Liver (tissue), 9 donors: ENCODE data around the gene CACNA1F. TPM values are rescaled to one million over a fixed set of nuclear protein-coding genes. Genes with fewer than 3 reads are reported as not detected.

Experiments used
- DNase-seq: peaks from one replicate; pipeline ENCODE4 v3.0.0-alpha.2; 2017; ENCODE audit warnings: low spot score
- H3K27ac ChIP-seq, 2 donors: one replicate each; pipeline ENCODE4 v1.7.0; 2013; ENCODE audit warnings: inconsistent platforms in 2 of 2, low read length in 2 of 2, control low read depth in 1 of 2, low read depth in 1 of 2, mild to moderate bottlenecking in 1 of 2
- H3K27me3 ChIP-seq, 4 donors: one replicate each; pipeline versions ENCODE4 v1.6.1 to v1.7.0; 2013; ENCODE audit warnings: low read length in 3 of 4, inconsistent platforms in 1 of 4, mild to moderate bottlenecking in 1 of 4, moderate library complexity in 1 of 4; ENCODE audit not compliant: control insufficient read depth in 4 of 4, insufficient read depth in 4 of 4
- H3K36me3 ChIP-seq, 4 donors: one replicate each; pipeline versions ENCODE4 v1.6.1 to v1.7.0; 2013; ENCODE audit warnings: low read length in 3 of 4, mild to moderate bottlenecking in 3 of 4, low read depth in 1 of 4, moderate library complexity in 1 of 4; ENCODE audit not compliant: control insufficient read depth in 4 of 4, insufficient read depth in 3 of 4
- H3K4me1 ChIP-seq, 4 donors: one replicate each; pipeline versions ENCODE4 v1.6.1 to v1.7.0; 2013; ENCODE audit warnings: low read length in 3 of 4, mild to moderate bottlenecking in 3 of 4, moderate library complexity in 1 of 4; ENCODE audit not compliant: control insufficient read depth in 4 of 4, insufficient read depth in 4 of 4
- H3K4me3 ChIP-seq, 3 donors: one replicate each; pipeline versions ENCODE4 v1.6.1 to v1.7.0; 2013; ENCODE audit warnings: low read length in 3 of 3, control low read depth in 1 of 3, low read depth in 1 of 3, mild to moderate bottlenecking in 1 of 3
- H3K9ac ChIP-seq, 2 donors: one replicate each; pipeline ENCODE4 v1.7.0; 2013; ENCODE audit warnings: low read length in 2 of 2, mild to moderate bottlenecking in 2 of 2, moderate library complexity in 2 of 2, control low read depth in 1 of 2, low read depth in 1 of 2
- H3K9me3 ChIP-seq, 4 donors: one replicate each; pipeline versions ENCODE4 v1.6.1 to v1.7.0; 2013; ENCODE audit warnings: low read length in 3 of 4; ENCODE audit not compliant: control insufficient read depth in 4 of 4
- ATF3 ChIP-seq: IDR thresholded peaks from 2 replicates; pipeline ENCODE4 v1.6.1; 2016; ENCODE audit warnings: antibody characterized with exemption
- CTCF ChIP-seq: fragments of 150-350 bp; IDR thresholded peaks from 2 replicates; pipeline ENCODE4 v1.5.1; 2017; ENCODE audit warnings: improper control_type of control experiment, low read depth, low read length; ENCODE audit not compliant: missing input control
- EGR1 ChIP-seq, 2 donors: IDR thresholded peaks; 2 replicates each; pipeline ENCODE4 v1.6.1; 2016 to 2018; ENCODE audit warnings: antibody characterized with exemption in 2 of 2, low read depth in 2 of 2
- FOXA1 ChIP-seq: IDR thresholded peaks from 2 replicates; pipeline ENCODE4 v1.6.1; 2016; ENCODE audit warnings: antibody characterized with exemption
- GABPA ChIP-seq, 2 donors: IDR thresholded peaks in 1 of 2; conservative IDR thresholded peaks in 1 of 2; 2 replicates each; pipeline ENCODE4 v1.6.1; 2016; ENCODE audit warnings: antibody characterized with exemption in 2 of 2, mild to moderate bottlenecking in 1 of 2, moderate library complexity in 1 of 2
- HNF4G ChIP-seq: IDR thresholded peaks from 2 replicates; pipeline ENCODE4 v1.6.1; 2016; ENCODE audit warnings: antibody characterized with exemption
- MAX ChIP-seq: IDR thresholded peaks from 2 replicates; pipeline ENCODE4 v1.6.1; 2016; ENCODE audit warnings: antibody characterized with exemption
- RAD21 ChIP-seq, 2 donors: IDR thresholded peaks; 2 replicates each; pipeline ENCODE4 v1.6.1; 2016; ENCODE audit warnings: antibody characterized with exemption in 2 of 2, mild to moderate bottlenecking in 2 of 2
- SP1 ChIP-seq: IDR thresholded peaks from 2 replicates; pipeline ENCODE4 v1.6.1; 2018; ENCODE audit warnings: antibody characterized with exemption, mild to moderate bottlenecking
- TAF1 ChIP-seq: conservative IDR thresholded peaks from 2 replicates; pipeline ENCODE4 v1.6.1; 2016; ENCODE audit warnings: antibody characterized with exemption, mild to moderate bottlenecking
- WGBS: extraction: QIAGEN DNeasy Blood & Tissue Kit; methylation state at CpG from one replicate; pipeline ENCODE4 v1.1.7; 2013; 5-methylcytosine and 5-hydroxymethylcytosine counted together
- polyA plus RNA-seq, 2 donors: library from polyadenylated mRNA; stranded (reverse) in 1 of 2; unstranded in 1 of 2; fragments of 200-250 nt in 1 of 2; fragments of >200 nt in 1 of 2; fragmentation: Nextera tagmentation in 1 of 2; extraction: Ambion mirVana in 1 of 2; gene quantifications; one replicate each; pipeline versions ENCODE4 v1.2.1 to v1.2.3, GENCODE V29; 2013 to 2015
- total RNA-seq, 2 donors: library from RNA; depleted of rRNA; stranded (reverse); fragments of >200 nt; gene quantifications; one replicate each; pipeline ENCODE4 v1.2.3, GENCODE V29; 2014
- TF ChIP-seq, protein P1 (sequence below): IDR thresholded peaks from 2 replicates; pipeline ENCODE4 v1.6.1; 2016; ENCODE audit warnings: antibody characterized with exemption, mild to moderate bottlenecking
- TF ChIP-seq, protein P2 (sequence below): IDR thresholded peaks from 2 replicates; pipeline ENCODE4 v1.6.1; 2016; ENCODE audit warnings: antibody characterized with exemption
- donor health status: healthy.
- donor health status: healthy.
- donor health status: healthy.
- donor health status: healthy.
- donor health status: healthy.

Gene CACNA1F
- total and polyA plus RNA-seq, 4 donors, result 0.03 TPM; not detected in 3

DNA sequence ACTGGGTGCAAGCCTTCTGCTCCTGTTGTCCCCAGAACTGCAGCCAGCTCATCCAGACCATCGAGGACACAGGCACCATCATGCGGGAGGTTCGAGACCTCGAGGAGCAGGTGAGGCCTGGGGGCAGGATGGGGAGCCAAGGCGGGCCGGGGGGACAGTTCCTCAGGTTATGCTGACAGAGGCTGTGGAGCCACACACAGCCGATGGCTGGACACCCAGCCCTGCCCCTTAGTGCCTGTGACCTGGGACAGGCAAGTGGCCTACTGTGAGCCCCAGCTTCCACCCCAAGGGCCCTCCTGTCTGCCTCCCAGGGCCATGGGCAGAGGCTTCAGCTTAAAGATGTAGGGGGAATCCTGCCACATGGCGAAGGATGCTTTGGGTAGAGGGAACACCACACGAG is 16.5 kb upstream of the CACNA1F start:
- TF ChIP-seq SP1 (no peak), MAX (no peak), TAF1 (no peak)
- Histone ChIP-seq H3K36me3 (peaks cover 0 to 6% (median 2%) of the 10 kb centered on the region in 4 donors), H3K4me1 (no peaks in the 10 kb centered on the region), H3K9me3 (no peaks in the 10 kb centered on the region), H3K4me3 (no peak overlapping the region), H3K9ac (no peak overlapping the region), H3K27ac (no peak overlapping the region), H3K27me3 (no peaks in the 10 kb centered on the region)
- 95% methylated on average over 9 of the region's 9 CpGs for WGBS
- no peak for DNase-seq

DNA sequence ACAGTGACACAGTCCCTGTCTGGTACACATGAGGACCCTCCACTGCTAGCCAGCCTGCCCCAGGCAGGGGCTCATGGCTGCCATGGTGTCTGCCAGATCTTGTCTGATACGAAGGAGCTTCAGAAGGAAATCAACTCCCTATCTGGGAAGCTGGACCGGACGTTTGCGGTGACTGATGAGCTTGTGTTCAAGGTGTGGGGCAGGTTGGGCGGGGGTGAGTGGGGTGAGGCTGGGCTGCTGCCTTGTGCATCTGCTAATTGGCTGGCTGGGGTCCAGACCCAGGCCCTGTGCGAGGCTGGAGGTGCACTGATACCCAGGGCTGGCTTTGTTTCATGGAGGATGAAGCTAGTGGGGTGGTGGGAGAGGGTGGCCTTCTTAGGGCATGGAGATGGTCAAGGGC is 15.9 kb upstream of the CACNA1F start:
- Histone ChIP-seq H3K9ac (no peak overlapping the region), H3K9me3 (no peaks in the 10 kb centered on the region)
- 96% methylated on average over 6 of the region's 6 CpGs for WGBS

More for the DNA sequence above, 15.9 kb upstream of the CACNA1F start:
- peaks cover 0 to 6% (median 3%) of the 10 kb centered on the region in 4 donors for H3K36me3 ChIP-seq
- H3K4me1 ChIP-seq, result no peaks in the 10 kb centered on the region
- H3K4me3 ChIP-seq, result no peak overlapping the region
- no peaks in the 10 kb centered on the region for H3K27me3 ChIP-seq
- no peak for DNase-seq
- no peak overlapping the region for H3K27ac ChIP-seq
- TF ChIP-seq CTCF, result no peak
- TF ChIP-seq EGR1 (IDR thresholded peaks at IDR 0.05; ENCODE audit: low read depth in 2 of 2), result no peak
- TF ChIP-seq HNF4G, result no peak
- TF ChIP-seq, protein P1, sequence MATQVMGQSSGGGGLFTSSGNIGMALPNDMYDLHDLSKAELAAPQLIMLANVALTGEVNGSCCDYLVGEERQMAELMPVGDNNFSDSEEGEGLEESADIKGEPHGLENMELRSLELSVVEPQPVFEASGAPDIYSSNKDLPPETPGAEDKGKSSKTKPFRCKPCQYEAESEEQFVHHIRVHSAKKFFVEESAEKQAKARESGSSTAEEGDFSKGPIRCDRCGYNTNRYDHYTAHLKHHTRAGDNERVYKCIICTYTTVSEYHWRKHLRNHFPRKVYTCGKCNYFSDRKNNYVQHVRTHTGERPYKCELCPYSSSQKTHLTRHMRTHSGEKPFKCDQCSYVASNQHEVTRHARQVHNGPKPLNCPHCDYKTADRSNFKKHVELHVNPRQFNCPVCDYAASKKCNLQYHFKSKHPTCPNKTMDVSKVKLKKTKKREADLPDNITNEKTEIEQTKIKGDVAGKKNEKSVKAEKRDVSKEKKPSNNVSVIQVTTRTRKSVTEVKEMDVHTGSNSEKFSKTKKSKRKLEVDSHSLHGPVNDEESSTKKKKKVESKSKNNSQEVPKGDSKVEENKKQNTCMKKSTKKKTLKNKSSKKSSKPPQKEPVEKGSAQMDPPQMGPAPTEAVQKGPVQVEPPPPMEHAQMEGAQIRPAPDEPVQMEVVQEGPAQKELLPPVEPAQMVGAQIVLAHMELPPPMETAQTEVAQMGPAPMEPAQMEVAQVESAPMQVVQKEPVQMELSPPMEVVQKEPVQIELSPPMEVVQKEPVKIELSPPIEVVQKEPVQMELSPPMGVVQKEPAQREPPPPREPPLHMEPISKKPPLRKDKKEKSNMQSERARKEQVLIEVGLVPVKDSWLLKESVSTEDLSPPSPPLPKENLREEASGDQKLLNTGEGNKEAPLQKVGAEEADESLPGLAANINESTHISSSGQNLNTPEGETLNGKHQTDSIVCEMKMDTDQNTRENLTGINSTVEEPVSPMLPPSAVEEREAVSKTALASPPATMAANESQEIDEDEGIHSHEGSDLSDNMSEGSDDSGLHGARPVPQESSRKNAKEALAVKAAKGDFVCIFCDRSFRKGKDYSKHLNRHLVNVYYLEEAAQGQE, result no peak
- no peak for TF ChIP-seq ATF3
- no peak for TF ChIP-seq GABPA (IDR thresholded peaks at IDR 0.05 in 1 of 2, conservative IDR thresholded peaks at IDR 0.05 in 1 of 2)
- TF ChIP-seq MAX, result no peak
- no peak for TF ChIP-seq FOXA1
- TF ChIP-seq, protein P2, sequence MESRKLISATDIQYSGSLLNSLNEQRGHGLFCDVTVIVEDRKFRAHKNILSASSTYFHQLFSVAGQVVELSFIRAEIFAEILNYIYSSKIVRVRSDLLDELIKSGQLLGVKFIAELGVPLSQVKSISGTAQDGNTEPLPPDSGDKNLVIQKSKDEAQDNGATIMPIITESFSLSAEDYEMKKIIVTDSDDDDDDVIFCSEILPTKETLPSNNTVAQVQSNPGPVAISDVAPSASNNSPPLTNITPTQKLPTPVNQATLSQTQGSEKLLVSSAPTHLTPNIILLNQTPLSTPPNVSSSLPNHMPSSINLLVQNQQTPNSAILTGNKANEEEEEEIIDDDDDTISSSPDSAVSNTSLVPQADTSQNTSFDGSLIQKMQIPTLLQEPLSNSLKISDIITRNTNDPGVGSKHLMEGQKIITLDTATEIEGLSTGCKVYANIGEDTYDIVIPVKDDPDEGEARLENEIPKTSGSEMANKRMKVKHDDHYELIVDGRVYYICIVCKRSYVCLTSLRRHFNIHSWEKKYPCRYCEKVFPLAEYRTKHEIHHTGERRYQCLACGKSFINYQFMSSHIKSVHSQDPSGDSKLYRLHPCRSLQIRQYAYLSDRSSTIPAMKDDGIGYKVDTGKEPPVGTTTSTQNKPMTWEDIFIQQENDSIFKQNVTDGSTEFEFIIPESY, result no peak
- TF ChIP-seq TAF1, result no peak
- no peak for TF ChIP-seq RAD21 (IDR thresholded peaks at IDR 0.05)
